SU-DHL-6 (cell line): ENCODE data around the gene ECHDC3.

Source experiments
- EZH2phosphoT487 ChIP-seq: fragments of 200-600 bp; sonication (generic), shearing (Covaris generic); conservative IDR thresholded peaks from 2 replicates; pipeline ENCODE4 v1.6.1; 2018; ENCODE audit warnings: mild to moderate bottlenecking, antibody characterized with exemption, low read length, moderate library complexity, mixed read lengths
- TF ChIP-seq, protein P1 (sequence below): fragments of 200-600 bp; sonication (generic); IDR thresholded peaks from one replicate; pipeline ENCODE4 v1.5.1; 2017; ENCODE audit warnings: antibody characterized with exemption, mild to moderate bottlenecking, low read length, moderate library complexity; ENCODE audit not compliant: insufficient read depth, poor library complexity, severe bottlenecking

GRCh38 chr10:11805792-11806191 is 63.6 kb downstream of the ECHDC3 start:
- TF ChIP-seq, protein P1, sequence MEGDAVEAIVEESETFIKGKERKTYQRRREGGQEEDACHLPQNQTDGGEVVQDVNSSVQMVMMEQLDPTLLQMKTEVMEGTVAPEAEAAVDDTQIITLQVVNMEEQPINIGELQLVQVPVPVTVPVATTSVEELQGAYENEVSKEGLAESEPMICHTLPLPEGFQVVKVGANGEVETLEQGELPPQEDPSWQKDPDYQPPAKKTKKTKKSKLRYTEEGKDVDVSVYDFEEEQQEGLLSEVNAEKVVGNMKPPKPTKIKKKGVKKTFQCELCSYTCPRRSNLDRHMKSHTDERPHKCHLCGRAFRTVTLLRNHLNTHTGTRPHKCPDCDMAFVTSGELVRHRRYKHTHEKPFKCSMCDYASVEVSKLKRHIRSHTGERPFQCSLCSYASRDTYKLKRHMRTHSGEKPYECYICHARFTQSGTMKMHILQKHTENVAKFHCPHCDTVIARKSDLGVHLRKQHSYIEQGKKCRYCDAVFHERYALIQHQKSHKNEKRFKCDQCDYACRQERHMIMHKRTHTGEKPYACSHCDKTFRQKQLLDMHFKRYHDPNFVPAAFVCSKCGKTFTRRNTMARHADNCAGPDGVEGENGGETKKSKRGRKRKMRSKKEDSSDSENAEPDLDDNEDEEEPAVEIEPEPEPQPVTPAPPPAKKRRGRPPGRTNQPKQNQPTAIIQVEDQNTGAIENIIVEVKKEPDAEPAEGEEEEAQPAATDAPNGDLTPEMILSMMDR: no peak
- no peak for TF ChIP-seq EZH2phosphoT487
